Fibroblast of skin of right biceps (primary cell): ENCODE measurements around the gene PSMA1.
"Not testable (repeated sequence)": the region's sequence is repeated elsewhere in the genome, so short reads cannot be mapped to it uniquely, and the experiment has no call there.

ENCODE experiments used
- DNase-seq: peaks from one replicate; pipeline ENCODE4 v3.0.0-alpha.2; 2013

PSMA1 gene

GRCh38 chr11:14519917-14520746 lies at the start of gene PSMA1:
Gene PSMA1 (minus strand): TSS chr11:14520386. CDS start chr11:14520299, 87 bp downstream.
- peak; percentile 97 for DNase-seq

GRCh38 chr11:14569516-14569915 lies 49.3 kb upstream of the PSMA1 start:
- not testable (repeated sequence) for DNase-seq

GRCh38 chr11:14567064-14567651 lies 47.0 kb upstream of the PSMA1 start:
- no peak for DNase-seq

- DNase-seq = no peak
These were observed 46.3 kb upstream of the PSMA1 start for GRCh38 chr11:14566331-14567063.

- DNase-seq = no peak
These were observed 45.7 kb upstream of the PSMA1 start for GRCh38 chr11:14565845-14566244.

GRCh38 chr11:14555818-14556217 lies 35.6 kb upstream of the PSMA1 start:
- DNase-seq = no peak

- DNase-seq = no peak
These were observed 34.8 kb upstream of the PSMA1 start for GRCh38 chr11:14554959-14555358.

GRCh38 chr11:14552089-14552488 lies 31.9 kb upstream of the PSMA1 start:
- DNase-seq = no peak

- DNase-seq = no peak
These were observed 31.2 kb upstream of the PSMA1 start for GRCh38 chr11:14551380-14551779.

- DNase-seq = no peak
These were observed 29.7 kb upstream of the PSMA1 start for GRCh38 chr11:14549891-14550290.

GRCh38 chr11:14547440-14547839 lies 27.3 kb upstream of the PSMA1 start:
- DNase-seq = no peak

GRCh38 chr11:14546672-14547071 lies 26.5 kb upstream of the PSMA1 start:
- DNase-seq = no peak

- DNase-seq = peak; percentile 30
These were observed 24.4 kb upstream of the PSMA1 start for GRCh38 chr11:14544611-14545010.

GRCh38 chr11:14543260-14543659 lies 23.1 kb upstream of the PSMA1 start:
- DNase-seq = no peak

GRCh38 chr11:14542324-14542723 lies 22.1 kb upstream of the PSMA1 start:
- DNase-seq = no peak

GRCh38 chr11:14541192-14541947 lies 21.2 kb upstream of the PSMA1 start:
- DNase-seq = no peak

- no peak for DNase-seq
These were observed 19.8 kb upstream of the PSMA1 start for GRCh38 chr11:14539982-14540421.

GRCh38 chr11:14538926-14539554 lies 18.9 kb upstream of the PSMA1 start:
- no peak for DNase-seq

- DNase-seq = no peak
These were observed 18.2 kb upstream of the PSMA1 start for GRCh38 chr11:14538271-14538925.

- peak; percentile 11 for DNase-seq
These were observed 17.0 kb upstream of the PSMA1 start for GRCh38 chr11:14537134-14537599.

- not testable (repeated sequence) for DNase-seq
These were observed 15.0 kb upstream of the PSMA1 start for GRCh38 chr11:14535166-14535565.

GRCh38 chr11:14529951-14530350 lies 9.8 kb upstream of the PSMA1 start:
- no peak for DNase-seq
